ENCODE data around the gene FIGN.

GRCh38 chr2:163664610-163665009 is 71.2 kb downstream of the FIGN start:
- TF ChIP-seq CTCF (IDR thresholded peaks at IDR 0.05 in 2 of 3, conservative IDR thresholded peaks at IDR 0.05 in 1 of 3; ENCODE audit: borderline replicate concordance in 1 of 3, insufficient read depth in 1 of 3, low read depth in 2 of 3, low read length in 2 of 3) (no peak), ATF3 (IDR thresholded peaks at IDR 0.05) (no peak), SIN3A (IDR thresholded peaks at IDR 0.05; ENCODE audit: low read depth) (no peak), EZH2 (IDR thresholded peaks at IDR 0.05) (no peak), YY1 (IDR thresholded peaks at IDR 0.05; ENCODE audit: extremely low read depth, insufficient replicate concordance, low read depth, low read length) (no peak), POLR2A (IDR thresholded peaks at IDR 0.05; ENCODE audit: borderline replicate concordance, extremely low read depth, insufficient read depth, insufficient read length) (no peak), MAX (IDR thresholded peaks at IDR 0.05) (no peak), EGR1 (IDR thresholded peaks at IDR 0.05; ENCODE audit: low read depth) (no peak), REST (IDR thresholded peaks at IDR 0.05; ENCODE audit: low read depth) (no peak), ZBTB33 (IDR thresholded peaks at IDR 0.05; ENCODE audit: extremely low read depth, insufficient replicate concordance, low read length) (no peak), ZNF274 (IDR thresholded peaks at IDR 0.05; ENCODE audit: low read depth, low read length) (no peak), RAD21 (IDR thresholded peaks at IDR 0.05; ENCODE audit: low read depth) (no peak), CEBPB (IDR thresholded peaks at IDR 0.05; ENCODE audit: low read depth) (no peak)

Data from HCT116 (cell line).